ENCODE measurements around the gene ETNPPL. TPM values are rescaled to one million over a fixed set of nuclear protein-coding genes. Genes with fewer than 3 reads are reported as not detected.

ETNPPL gene
- total and polyA plus RNA-seq, 2 of the 13 experiments (the other 11 are each of a cell fraction or from before 2014, with no cell fraction given) = 1.4 to 6.0 TPM

DNA sequence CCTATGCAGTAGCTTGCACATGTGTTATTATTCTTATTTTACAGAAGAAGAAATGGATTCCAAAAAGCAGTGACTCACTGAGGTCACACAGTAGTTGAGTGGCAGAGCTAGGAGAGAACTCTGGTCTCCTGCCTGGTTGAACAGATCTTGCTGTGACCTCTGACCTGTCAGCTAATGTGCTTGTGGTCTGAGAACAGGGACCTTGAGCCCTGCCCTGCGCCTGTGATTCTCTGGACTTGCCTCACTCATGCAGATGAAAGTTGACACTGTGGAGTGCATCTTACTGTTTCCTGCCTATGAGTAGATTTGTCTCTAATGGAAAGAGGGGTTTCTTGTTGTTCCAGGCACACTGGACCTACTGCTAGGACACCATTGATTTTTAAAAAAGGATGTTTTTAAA is 32.3 kb downstream of the ETNPPL start (continued):
- TF ChIP-seq SOX6 (IDR thresholded peaks at IDR 0.05) (no peak), SOX6 (CRISPR knock-in tag; IDR thresholded peaks at IDR 0.05) (peak; percentile 75), YEATS2 (CRISPR knock-in tag; IDR thresholded peaks at IDR 0.05; ENCODE audit: borderline replicate concordance) (no peak), NR2F1 (CRISPR knock-in tag; IDR thresholded peaks at IDR 0.05) (peak; percentile 97 to 98), FOXA3 (CRISPR knock-in tag; IDR thresholded peaks at IDR 0.05) (peak; percentile 49; the same call in 1 of the 2 replicates), MEIS1 (CRISPR knock-in tag; IDR thresholded peaks at IDR 0.05; ENCODE audit: borderline replicate concordance) (peak; percentile 56; the same call in 1 of the 2 replicates), NCOA2 (CRISPR knock-in tag; IDR thresholded peaks at IDR 0.05) (peak; percentile 26; the same call in 1 of the 2 replicates), ZMYM3 (CRISPR knock-in tag; IDR thresholded peaks at IDR 0.05) (peak; percentile 68; the same call in 1 of the 2 replicates), SALL1 (CRISPR knock-in tag; IDR thresholded peaks at IDR 0.05) (peak; percentile 94), ZNF570 (CRISPR knock-in tag; IDR thresholded peaks at IDR 0.05; ENCODE audit: borderline replicate concordance) (no peak), EP300 (IDR thresholded peaks at IDR 0.05; ENCODE audit: low read depth in 2 of 2, low read length in 2 of 2) (peak; percentile 21 to 59; a peak in 2 of 4 replicates), EP300 (CRISPR knock-in tag; IDR thresholded peaks at IDR 0.05; ENCODE audit: borderline replicate concordance) (no peak), ZNF615 (CRISPR knock-in tag; IDR thresholded peaks at IDR 0.05; ENCODE audit: borderline replicate concordance) (no peak), SPEN (CRISPR knock-in tag; IDR thresholded peaks at IDR 0.05; ENCODE audit: low read depth) (peak; percentile 71; the same call in 1 of the 2 replicates), DPF2 (CRISPR knock-in tag; IDR thresholded peaks at IDR 0.05; ENCODE audit: borderline replicate concordance, low read depth) (peak; percentile 57; the same call in 1 of the 2 replicates), ZNF569 (CRISPR knock-in tag; IDR thresholded peaks at IDR 0.05; ENCODE audit: borderline replicate concordance) (no peak), SOX13 (IDR thresholded peaks at IDR 0.05) (no peak), SOX13 (CRISPR knock-in tag; conservative IDR thresholded peaks at IDR 0.05 in 1 of 2, IDR thresholded peaks at IDR 0.05 in 1 of 2) (peak in 1 of 2 experiments; percentile 65; a peak in 1 of 4 replicates), ZNF670 (CRISPR knock-in tag; IDR thresholded peaks at IDR 0.05; ENCODE audit: borderline replicate concordance) (peak; percentile 61; the same call in 1 of the 2 replicates), TARDBP (CRISPR knock-in tag; IDR thresholded peaks at IDR 0.05) (peak; percentile 50; the same call in 1 of the 2 replicates)
- TF ChIP-seq, protein P1, sequence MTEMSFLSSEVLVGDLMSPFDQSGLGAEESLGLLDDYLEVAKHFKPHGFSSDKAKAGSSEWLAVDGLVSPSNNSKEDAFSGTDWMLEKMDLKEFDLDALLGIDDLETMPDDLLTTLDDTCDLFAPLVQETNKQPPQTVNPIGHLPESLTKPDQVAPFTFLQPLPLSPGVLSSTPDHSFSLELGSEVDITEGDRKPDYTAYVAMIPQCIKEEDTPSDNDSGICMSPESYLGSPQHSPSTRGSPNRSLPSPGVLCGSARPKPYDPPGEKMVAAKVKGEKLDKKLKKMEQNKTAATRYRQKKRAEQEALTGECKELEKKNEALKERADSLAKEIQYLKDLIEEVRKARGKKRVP (CRISPR knock-in tag; IDR thresholded peaks at IDR 0.05) = no peak
- TF ChIP-seq, protein P2, sequence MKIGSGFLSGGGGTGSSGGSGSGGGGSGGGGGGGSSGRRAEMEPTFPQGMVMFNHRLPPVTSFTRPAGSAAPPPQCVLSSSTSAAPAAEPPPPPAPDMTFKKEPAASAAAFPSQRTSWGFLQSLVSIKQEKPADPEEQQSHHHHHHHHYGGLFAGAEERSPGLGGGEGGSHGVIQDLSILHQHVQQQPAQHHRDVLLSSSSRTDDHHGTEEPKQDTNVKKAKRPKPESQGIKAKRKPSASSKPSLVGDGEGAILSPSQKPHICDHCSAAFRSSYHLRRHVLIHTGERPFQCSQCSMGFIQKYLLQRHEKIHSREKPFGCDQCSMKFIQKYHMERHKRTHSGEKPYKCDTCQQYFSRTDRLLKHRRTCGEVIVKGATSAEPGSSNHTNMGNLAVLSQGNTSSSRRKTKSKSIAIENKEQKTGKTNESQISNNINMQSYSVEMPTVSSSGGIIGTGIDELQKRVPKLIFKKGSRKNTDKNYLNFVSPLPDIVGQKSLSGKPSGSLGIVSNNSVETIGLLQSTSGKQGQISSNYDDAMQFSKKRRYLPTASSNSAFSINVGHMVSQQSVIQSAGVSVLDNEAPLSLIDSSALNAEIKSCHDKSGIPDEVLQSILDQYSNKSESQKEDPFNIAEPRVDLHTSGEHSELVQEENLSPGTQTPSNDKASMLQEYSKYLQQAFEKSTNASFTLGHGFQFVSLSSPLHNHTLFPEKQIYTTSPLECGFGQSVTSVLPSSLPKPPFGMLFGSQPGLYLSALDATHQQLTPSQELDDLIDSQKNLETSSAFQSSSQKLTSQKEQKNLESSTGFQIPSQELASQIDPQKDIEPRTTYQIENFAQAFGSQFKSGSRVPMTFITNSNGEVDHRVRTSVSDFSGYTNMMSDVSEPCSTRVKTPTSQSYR (CRISPR knock-in tag; IDR thresholded peaks at IDR 0.05; ENCODE audit: borderline replicate concordance) = no peak
- TF ChIP-seq, protein P3, sequence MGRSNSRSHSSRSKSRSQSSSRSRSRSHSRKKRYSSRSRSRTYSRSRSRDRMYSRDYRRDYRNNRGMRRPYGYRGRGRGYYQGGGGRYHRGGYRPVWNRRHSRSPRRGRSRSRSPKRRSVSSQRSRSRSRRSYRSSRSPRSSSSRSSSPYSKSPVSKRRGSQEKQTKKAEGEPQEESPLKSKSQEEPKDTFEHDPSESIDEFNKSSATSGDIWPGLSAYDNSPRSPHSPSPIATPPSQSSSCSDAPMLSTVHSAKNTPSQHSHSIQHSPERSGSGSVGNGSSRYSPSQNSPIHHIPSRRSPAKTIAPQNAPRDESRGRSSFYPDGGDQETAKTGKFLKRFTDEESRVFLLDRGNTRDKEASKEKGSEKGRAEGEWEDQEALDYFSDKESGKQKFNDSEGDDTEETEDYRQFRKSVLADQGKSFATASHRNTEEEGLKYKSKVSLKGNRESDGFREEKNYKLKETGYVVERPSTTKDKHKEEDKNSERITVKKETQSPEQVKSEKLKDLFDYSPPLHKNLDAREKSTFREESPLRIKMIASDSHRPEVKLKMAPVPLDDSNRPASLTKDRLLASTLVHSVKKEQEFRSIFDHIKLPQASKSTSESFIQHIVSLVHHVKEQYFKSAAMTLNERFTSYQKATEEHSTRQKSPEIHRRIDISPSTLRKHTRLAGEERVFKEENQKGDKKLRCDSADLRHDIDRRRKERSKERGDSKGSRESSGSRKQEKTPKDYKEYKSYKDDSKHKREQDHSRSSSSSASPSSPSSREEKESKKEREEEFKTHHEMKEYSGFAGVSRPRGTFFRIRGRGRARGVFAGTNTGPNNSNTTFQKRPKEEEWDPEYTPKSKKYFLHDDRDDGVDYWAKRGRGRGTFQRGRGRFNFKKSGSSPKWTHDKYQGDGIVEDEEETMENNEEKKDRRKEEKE (IDR thresholded peaks at IDR 0.05) = no peak

Data from HepG2 (cell line).